ENCODE data around the gene BCL3.

DNA sequence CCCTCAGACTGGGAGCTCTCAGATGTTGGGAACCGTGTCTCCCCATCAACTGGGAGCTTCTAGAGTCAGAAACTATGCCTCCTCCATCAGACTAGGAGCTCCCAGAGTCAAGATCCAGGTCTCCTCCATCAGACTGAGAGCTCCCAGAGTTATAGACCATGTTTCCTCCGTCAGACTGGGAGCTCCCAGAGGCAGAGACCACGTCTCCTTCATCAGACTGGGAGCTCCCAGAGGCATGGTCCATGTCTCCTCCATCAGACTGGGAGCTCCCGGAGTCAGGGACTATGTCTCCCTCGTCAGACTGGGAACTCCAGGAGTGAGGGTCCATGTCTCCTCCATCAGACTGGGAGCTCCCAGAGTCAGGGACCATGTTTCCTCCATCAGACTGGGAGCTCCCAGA, 39.6 kb upstream of the BCL3 start:
- TF ChIP-seq, protein P1, sequence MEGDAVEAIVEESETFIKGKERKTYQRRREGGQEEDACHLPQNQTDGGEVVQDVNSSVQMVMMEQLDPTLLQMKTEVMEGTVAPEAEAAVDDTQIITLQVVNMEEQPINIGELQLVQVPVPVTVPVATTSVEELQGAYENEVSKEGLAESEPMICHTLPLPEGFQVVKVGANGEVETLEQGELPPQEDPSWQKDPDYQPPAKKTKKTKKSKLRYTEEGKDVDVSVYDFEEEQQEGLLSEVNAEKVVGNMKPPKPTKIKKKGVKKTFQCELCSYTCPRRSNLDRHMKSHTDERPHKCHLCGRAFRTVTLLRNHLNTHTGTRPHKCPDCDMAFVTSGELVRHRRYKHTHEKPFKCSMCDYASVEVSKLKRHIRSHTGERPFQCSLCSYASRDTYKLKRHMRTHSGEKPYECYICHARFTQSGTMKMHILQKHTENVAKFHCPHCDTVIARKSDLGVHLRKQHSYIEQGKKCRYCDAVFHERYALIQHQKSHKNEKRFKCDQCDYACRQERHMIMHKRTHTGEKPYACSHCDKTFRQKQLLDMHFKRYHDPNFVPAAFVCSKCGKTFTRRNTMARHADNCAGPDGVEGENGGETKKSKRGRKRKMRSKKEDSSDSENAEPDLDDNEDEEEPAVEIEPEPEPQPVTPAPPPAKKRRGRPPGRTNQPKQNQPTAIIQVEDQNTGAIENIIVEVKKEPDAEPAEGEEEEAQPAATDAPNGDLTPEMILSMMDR (IDR thresholded peaks at IDR 0.05), result no peak
- TF ChIP-seq POLR2A (IDR thresholded peaks at IDR 0.05), result no peak

All from uterus (tissue), 2 donors.